GM19463 (cell line): ENCODE measurements around the gene IP6K2.

Experiments
- ATAC-seq: cut with Tn5 transposase; IDR thresholded peaks from one replicate; pipeline ENCODE4 v1.9.1; 2021; ENCODE audit warnings: mild to moderate bottlenecking, moderate library complexity; ENCODE audit not compliant: unreplicated experiment

The IP6K2 gene

DNA sequence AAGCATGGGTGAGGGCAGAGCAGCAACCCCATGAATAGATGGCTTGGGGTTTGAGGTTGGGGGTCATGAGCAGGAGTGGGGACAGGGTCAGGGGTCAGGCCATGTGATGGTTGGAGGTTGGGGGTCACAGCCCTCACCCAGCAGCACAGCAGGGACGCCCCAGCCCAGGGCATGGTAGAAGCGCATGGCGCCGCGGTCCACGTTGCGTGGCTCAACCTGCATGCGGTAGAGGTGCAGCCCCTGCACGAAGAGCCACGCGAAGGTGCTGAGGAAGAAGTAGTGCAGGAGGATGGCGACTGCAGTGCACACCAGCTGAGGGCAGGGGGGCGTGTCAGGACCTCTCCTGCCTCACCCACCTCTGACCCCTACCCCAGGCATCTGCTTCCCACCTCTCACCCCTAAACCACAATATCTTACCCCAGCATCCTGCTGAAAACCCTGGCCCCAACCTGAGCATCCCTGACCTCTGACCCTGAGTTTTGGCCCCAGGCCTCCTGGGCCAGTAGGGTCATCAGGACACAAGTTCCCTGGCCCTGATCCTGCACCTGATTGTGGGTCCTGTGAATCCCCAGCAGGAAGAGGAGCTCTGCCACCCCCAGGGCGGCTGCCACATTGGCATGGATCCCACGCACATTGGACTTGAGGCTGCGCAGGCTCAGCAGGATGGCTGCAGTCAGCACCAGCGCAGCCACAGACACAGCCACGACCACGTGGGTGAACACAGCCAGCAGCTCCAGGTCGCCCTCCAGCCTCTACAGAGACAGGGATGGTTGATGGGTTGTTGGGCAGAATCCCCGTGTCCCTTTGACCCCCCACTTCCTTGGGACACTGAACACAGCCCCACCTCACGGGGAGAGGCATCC is 71.9 kb downstream of the IP6K2 start:
- no peak for ATAC-seq

DNA sequence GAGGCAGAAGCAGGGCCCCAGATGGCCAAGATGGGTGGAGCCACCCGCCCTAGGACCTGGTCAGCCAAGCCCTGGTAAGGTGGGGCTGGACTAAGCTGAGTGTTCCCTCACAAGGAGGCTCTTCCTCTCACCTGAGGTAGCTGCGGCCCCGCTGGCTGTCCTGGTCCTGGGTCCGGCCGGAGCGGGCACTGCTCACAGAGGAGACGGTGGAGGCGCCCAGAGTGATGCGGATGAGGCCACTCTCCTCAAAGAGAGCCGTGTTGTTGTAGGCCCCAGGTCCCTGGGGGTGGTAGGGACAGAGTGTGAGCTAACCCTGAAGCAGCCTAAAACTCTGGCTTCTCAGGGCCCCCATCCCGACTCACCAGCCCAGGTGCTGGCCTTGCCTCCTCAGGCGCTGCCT is 74.4 kb downstream of the IP6K2 start:
- no peak for ATAC-seq

DNA sequence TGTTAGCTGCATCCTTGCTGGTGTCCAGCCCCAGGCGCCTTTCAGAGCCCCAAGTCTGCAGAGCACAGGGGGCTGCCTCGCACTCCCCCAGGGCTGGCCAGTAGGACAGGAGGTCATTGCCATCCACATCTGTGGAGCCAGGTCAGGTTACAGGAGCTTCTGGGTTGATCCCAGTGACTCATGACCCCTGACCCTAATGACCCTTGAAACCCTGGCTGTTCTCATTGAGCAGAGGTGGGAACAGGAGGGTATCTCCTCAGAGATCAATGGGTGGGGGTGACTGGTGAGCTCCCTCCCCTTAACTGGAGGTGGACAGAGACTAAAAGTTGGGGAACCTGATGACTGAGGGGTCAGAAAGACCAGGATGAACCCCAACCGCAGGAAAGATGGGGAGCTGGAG is 75.6 kb downstream of the IP6K2 start:
- no peak for ATAC-seq

DNA sequence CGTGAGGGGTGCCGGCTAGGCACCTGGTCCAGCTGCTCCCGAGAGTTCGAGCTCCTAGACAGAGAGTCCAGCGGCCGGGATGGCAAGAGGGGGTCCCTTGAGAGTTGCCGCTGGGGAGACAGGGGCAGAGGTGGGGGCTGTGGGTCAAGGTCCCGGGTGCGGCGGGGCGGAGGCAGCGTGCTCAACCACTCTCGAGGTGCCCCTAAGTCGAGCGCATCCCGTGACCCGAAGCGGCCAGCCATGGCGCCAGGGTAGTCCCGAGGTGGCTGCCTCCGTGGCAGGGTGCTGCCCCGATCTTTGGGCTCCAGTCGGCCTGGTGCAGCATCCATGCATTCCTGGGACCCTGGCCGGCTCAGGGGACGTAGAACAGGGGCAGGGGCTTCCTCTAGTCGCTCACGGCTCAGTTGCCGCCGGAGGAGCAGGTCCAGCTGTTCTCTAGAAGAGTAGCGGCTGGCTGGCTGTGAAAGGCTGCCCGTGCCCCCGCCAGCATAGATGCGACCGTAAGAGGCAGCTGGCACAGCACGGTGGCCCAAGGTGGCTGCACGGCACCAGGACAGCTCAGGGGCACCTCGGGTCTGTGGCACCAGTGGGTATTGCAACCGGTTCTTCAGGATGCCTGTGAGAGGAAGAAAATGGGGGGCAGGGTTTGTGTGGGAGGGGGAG is 76.9 kb downstream of the IP6K2 start:
- no peak for ATAC-seq
